GM12878 (cell line): ENCODE results near the gene TMEM109. TPM values are rescaled to one million over a fixed set of nuclear protein-coding genes. Genes with fewer than 3 reads are reported as not detected.

Source experiments
- ASH2L ChIP-seq: fragments of 300-600, 200-600 bp; sonication (generic); IDR thresholded peaks from 2 replicates; pipeline ENCODE4 v1.6.1; 2017; ENCODE audit warnings: low read depth, mild to moderate bottlenecking, borderline replicate concordance
- BCLAF1 ChIP-seq: fragments of 450-650 bp; IDR thresholded peaks from 2 replicates; pipeline ENCODE4 v1.6.1; 2017; ENCODE audit warnings: antibody characterized with exemption, mild to moderate bottlenecking, moderate library complexity
- CBX5 ChIP-seq: sonication (generic); IDR thresholded peaks from 2 replicates; pipeline ENCODE4 v1.6.1; 2016; ENCODE audit warnings: low read depth, moderate library complexity, mild to moderate bottlenecking, inconsistent platforms
- CEBPZ ChIP-seq: fragments of 150-350 bp; IDR thresholded peaks from 2 replicates; pipeline ENCODE4 v1.6.1; 2016; ENCODE audit warnings: low read depth, low read length
- CHD1 ChIP-seq: IDR thresholded peaks from 2 replicates; pipeline ENCODE4 v1.6.1; 2012; ENCODE audit warnings: low read depth, low read length, improper control_type of control experiment
- MYC ChIP-seq: IDR thresholded peaks from 2 replicates; pipeline ENCODE4 v1.6.1; 2011; ENCODE audit warnings: mild to moderate bottlenecking, low read length, moderate library complexity, inconsistent platforms; ENCODE audit not compliant: insufficient read depth, insufficient replicate concordance, insufficient read length, severe bottlenecking
- RCOR1 ChIP-seq: conservative IDR thresholded peaks from 2 replicates; pipeline ENCODE4 v1.6.1; 2012; ENCODE audit warnings: low read depth, low read length, improper control_type of control experiment
- ZNF217 ChIP-seq: fragments of 450-650 bp; IDR thresholded peaks from 2 replicates; pipeline ENCODE4 v1.6.1; 2017; ENCODE audit warnings: antibody characterized with exemption, mild to moderate bottlenecking
- polyA plus RNA-seq, 11 experiments: library from polyadenylated mRNA; depleted of rRNA in 4 of 11; unstranded in 6 of 11; stranded (reverse) in 5 of 11; fragments of >200 nt; fragmentation: Nextera tagmentation in 4 of 11; fragmentation: Illumina TruSeq in 1 of 11; extraction: Ambion mirVana in 4 of 11; extraction: Trizol in 1 of 11; gene quantifications; 1 replicate in 1 of 11; 2 replicates in 10 of 11; pipeline versions ENCODE4 v1.2.1 to v1.2.3, GENCODE V29; 2011 to 2016; ENCODE audit warnings: inconsistent platforms in 2 of 11, missing spikeins in 2 of 11, low read depth in 1 of 11
- total RNA-seq, 4 experiments: library from RNA; depleted of rRNA in 3 of 4; stranded (reverse); fragments of >200 nt in 3 of 4; fragmentation: Illumina TruSeq in 1 of 4; extraction: Trizol in 1 of 4; gene quantifications; 2 replicates each; pipeline versions ENCODE4 v1.2.1 to v1.2.3, GENCODE V29; 2013 to 2021
- TF ChIP-seq, protein P1 (sequence below): IDR thresholded peaks from 2 replicates; pipeline ENCODE4 v1.6.1; 2011; ENCODE audit warnings: borderline replicate concordance, low read depth, mild to moderate bottlenecking, moderate library complexity, mixed read lengths, low read length; ENCODE audit not compliant: insufficient read depth; ENCODE audit errors: extremely low read length
- TF ChIP-seq, protein P2 (sequence below): fragments of 450-650 bp; IDR thresholded peaks from 2 replicates; pipeline ENCODE4 v1.6.1; 2014; ENCODE audit warnings: mild to moderate bottlenecking

TMEM109 gene
- total and polyA plus RNA-seq, 10 of the 15 experiments (the other 5 are each of a cell fraction or from before 2014, with no cell fraction given) = 21.9 to 199 (median 85.2) TPM

GRCh38 chr11:60918251-60918938 lies 4.4 kb downstream of the TMEM109 start (continued):
- TF ChIP-seq, protein P1, sequence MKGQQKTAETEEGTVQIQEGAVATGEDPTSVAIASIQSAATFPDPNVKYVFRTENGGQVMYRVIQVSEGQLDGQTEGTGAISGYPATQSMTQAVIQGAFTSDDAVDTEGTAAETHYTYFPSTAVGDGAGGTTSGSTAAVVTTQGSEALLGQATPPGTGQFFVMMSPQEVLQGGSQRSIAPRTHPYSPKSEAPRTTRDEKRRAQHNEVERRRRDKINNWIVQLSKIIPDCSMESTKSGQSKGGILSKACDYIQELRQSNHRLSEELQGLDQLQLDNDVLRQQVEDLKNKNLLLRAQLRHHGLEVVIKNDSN = no peak
- TF ChIP-seq CBX5 (no peak), CEBPZ (no peak), CHD1 (no peak), MYC (no peak), BCLAF1 (no peak), ZNF217 (no peak), ASH2L (no peak), RCOR1 (no peak)
- TF ChIP-seq, protein P2, sequence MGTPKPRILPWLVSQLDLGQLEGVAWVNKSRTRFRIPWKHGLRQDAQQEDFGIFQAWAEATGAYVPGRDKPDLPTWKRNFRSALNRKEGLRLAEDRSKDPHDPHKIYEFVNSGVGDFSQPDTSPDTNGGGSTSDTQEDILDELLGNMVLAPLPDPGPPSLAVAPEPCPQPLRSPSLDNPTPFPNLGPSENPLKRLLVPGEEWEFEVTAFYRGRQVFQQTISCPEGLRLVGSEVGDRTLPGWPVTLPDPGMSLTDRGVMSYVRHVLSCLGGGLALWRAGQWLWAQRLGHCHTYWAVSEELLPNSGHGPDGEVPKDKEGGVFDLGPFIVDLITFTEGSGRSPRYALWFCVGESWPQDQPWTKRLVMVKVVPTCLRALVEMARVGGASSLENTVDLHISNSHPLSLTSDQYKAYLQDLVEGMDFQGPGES = no peak
